GM13976 (cell line): Measurements from ENCODE around the gene GUCY1A1.
A peak's percentile ranks its signal among the peaks of the same experiment; 100 is the strongest.

Source experiments
- DNase-seq: peaks from one replicate; pipeline ENCODE4 v3.0.0; 2012; ENCODE audit warnings: low spot score
- in situ Hi-C: fragments of 300-500 bp; cut with MboI; formaldehyde crosslinking; loops from one replicate; pipeline ENCODE4 v1.12.0; 2022; ENCODE audit warnings: low sequenced_read_pairs, mixed read lengths, inconsistent platforms; ENCODE audit not compliant: unreplicated experiment
- TF ChIP-seq, protein P1 (sequence below): IDR thresholded peaks from 2 replicates; pipeline ENCODE4 v1.5.1; 2012; ENCODE audit warnings: borderline replicate concordance, mild to moderate bottlenecking; ENCODE audit not compliant: insufficient read depth; ENCODE audit errors: extremely low read depth, missing control alignments, control extremely low read depth

GUCY1A1 gene

DNA sequence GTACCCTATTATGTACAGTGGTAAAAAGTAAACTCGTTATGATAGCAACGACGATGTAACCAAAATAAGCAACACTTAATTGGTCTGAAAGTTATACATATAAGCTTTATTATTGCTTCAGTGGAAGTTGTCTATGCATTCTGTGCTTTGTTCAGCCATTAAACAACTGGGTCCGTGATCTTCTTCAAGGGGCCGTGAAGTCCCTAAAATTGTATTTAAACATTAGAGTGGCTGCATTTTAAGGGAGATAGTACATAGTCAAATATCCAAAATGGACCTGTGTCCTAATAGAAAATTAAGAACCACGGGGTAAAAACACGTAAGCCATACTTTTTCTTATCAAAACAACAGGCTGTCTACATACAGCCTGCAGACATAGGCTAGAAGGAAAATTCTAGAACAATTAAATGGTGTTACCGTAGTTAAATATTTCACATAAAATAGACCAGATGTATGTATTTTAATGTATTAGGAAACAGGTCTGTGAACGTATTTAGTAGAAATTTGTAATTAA lies 2.1 kb downstream of the GUCY1A1 start:
- in situ Hi-C loops = no loop called here
- no peak for DNase-seq
- TF ChIP-seq, protein P1, sequence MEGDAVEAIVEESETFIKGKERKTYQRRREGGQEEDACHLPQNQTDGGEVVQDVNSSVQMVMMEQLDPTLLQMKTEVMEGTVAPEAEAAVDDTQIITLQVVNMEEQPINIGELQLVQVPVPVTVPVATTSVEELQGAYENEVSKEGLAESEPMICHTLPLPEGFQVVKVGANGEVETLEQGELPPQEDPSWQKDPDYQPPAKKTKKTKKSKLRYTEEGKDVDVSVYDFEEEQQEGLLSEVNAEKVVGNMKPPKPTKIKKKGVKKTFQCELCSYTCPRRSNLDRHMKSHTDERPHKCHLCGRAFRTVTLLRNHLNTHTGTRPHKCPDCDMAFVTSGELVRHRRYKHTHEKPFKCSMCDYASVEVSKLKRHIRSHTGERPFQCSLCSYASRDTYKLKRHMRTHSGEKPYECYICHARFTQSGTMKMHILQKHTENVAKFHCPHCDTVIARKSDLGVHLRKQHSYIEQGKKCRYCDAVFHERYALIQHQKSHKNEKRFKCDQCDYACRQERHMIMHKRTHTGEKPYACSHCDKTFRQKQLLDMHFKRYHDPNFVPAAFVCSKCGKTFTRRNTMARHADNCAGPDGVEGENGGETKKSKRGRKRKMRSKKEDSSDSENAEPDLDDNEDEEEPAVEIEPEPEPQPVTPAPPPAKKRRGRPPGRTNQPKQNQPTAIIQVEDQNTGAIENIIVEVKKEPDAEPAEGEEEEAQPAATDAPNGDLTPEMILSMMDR = no peak

DNA sequence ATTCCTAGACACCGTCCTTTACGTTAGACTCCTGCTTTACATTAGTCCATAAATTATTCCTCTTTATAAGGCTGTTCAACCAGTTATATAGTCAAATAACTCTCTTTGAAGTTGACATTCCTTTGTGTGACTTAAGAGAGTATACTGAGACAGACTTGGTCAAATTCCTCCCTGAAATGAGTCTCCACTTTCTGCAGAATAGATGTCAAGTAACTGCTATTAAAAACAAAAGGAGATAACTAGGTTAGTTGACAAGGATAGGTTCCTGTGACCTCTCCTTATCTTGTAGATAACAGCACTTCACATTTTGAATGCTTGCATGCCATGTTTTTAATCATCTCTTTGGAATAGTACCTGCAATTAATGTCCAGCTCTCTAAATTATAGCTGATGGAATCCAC lies 5.7 kb downstream of the GUCY1A1 start:
- no peak for DNase-seq
- TF ChIP-seq, protein P1 = no peak
- in situ Hi-C loops = no loop called here

DNA sequence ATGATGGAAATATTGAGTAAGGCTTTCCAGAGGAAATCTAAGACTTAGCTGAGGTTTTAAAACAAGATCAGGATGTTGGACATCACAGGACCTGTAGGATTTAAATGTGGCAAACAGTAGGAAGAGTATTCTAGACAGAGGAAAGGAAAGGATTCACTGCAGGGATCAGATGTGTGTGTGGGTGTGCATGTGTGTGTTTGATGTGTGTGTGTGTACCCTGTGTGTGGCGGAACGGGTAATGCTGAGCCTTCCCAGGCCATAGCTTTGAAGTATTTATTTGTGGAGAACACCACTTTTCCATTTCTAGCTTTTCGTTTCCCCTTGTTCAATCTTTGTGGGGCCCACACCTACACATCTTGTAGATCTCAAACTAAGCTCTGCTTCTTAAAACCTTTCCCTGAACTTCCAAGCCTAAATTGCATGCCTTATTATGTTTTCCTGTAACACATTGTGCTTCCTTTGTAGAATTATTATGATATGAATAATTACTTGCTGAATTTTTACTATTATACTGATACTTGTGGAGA lies 6.9 kb downstream of the GUCY1A1 start:
- no peak for DNase-seq
- in situ Hi-C loops = no loop called here
- TF ChIP-seq, protein P1 = no peak

DNA sequence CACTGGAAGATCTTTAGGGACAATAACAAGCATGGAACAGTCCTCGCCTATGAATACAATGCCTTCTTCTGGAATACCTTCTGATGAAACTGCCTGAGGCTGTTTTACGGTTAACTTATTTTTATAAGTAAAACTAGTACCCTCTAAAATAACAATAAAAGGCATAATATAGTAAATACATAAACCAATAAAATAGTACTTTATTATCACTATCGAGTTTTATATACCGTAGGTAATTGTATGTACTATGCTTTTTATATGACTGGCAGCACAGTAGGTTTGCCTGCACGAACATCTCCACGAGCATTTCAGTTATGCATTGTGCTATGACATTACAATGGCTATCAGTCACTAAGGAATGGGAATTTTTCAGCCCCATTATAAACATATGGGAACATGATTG lies 8.0 kb downstream of the GUCY1A1 start:
- TF ChIP-seq, protein P1 = no peak
- no peak for DNase-seq
- in situ Hi-C loops = no loop called here

DNA sequence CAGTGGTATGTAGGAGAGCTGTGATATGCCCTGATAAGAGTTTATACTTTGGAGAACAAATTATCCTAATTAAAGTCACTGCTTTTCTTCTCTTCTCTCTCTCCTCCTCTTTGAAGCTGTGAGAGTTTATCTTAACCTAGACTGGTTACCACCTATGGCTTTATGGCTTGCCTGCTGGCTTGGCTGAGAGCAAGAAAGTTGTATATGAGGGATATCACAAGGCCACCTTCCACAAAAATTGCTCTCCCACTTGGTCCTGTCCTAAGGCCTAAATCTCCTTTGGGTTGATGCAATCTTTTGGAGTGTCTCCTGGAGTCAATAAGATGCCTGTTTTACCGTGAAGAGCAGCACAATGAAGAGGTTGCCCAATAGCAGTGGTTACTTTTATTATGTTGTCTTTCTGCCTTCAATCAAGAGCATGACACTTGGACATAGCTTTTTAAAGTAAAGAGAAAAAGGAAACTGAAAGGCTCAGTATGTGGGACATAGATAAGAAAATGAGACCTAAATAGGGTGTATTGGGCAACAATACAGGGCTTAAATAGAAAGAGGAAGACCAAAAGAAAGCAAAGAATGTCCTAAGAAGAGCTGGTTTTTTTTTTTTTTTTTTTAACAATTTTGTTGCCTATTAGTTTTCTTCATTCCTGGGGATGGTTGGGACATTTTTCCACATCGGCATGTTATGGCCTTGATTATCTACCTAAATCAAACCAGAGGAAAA lies 9.2 kb downstream of the GUCY1A1 start:
- in situ Hi-C loops = no loop called here
- peak; percentile 34 for DNase-seq
- TF ChIP-seq, protein P1 = no peak

DNA sequence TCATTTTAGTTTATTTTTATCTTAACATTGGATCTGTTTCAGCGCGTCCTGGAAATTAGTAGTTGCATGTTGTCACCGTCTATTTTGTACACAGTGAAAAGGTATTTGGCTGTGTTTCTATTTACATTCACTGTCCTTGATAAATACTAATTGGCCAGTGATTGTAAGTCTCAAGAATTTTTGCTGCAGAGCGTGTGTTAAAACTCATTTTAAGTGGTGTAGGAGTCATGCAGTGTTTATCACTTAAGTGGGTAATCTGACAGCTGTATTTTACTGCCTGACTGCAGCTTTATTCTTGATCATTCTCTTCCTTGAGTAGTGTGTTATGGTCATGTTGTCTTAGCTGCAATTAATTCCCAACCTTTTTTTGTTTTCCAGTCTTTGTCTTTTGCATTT lies 9.8 kb downstream of the GUCY1A1 start:
- TF ChIP-seq, protein P1 = no peak
- in situ Hi-C loops = no loop called here
- no peak for DNase-seq

DNA sequence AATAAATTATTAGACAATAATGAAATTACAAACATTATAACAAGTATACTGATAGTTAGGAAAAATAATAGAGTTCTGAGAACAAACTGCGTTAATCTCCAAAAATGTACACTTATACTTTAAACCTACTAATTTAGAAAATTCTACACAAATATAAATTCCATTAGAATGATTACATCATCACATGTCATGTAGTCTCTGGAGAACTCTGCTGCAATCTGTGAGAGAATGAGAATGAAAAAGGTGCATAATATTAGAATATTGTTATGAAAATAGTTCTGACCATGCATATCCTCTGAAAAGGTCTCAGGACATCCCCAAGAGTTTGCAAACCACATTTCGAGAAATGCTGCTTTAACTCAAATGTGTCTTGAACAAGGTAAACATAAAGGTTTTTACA lies 11.4 kb downstream of the GUCY1A1 start:
- TF ChIP-seq, protein P1 = no peak
- in situ Hi-C loops = no loop called here
- no peak for DNase-seq
